GM12878 (cell line): Measurements from ENCODE around the gene CNTN4. TPM values are rescaled to one million over a fixed set of nuclear protein-coding genes. Genes with fewer than 3 reads are reported as not detected.

Experiments
- ATAC-seq: fragments of 200-7000 bp; cut with Tn5 transposase; 3 replicates; pipeline ENCODE4 v1.9.1; 2020; ENCODE audit warnings: mild to moderate bottlenecking, moderate library complexity
- BruUV-seq: library from RNA; stranded (reverse); fragments of 400-500 nt; replicated peaks from 2 replicates; lab custom pipeline; 2021; lab: Mats Ljungman, UMichigan
- CTCF ChIA-PET: fragments of 300-600 bp; sonication (Branson Sonifier 250); formaldehyde crosslinking; extraction: SDS; loops from one replicate; lab custom pipeline; 2021; ENCODE audit warnings: inconsistent platforms; lab: Yijun Ruan, JAX
- POLR2A ChIA-PET: fragments of 350-600 bp; formaldehyde crosslinking; extraction: SDS; loops from one replicate; lab custom pipeline; 2021; ENCODE audit warnings: inconsistent platforms; lab: Charles Lee
- RAD21 ChIA-PET: fragments of 300-600 bp; sonication (Branson Sonifier 250); formaldehyde crosslinking; loops from one replicate; lab custom pipeline; 2023; ENCODE audit warnings: antibody characterized with exemption; ENCODE audit not compliant: unreplicated experiment; lab: Charles Lee
- SMC1A ChIA-PET: fragments of 300-600 bp; sonication (Branson Sonifier 250); formaldehyde crosslinking; loops from one replicate; lab custom pipeline; 2023; ENCODE audit not compliant: unreplicated experiment, uncharacterized antibody; lab: Charles Lee
- DNase-seq: peaks from one replicate; pipeline ENCODE4 v3.0.0-alpha.2; 2011; ENCODE audit warnings: low read depth, low spot score
- FAIRE-seq: peaks from 3 replicates; lab custom pipeline; 2011; peaks lifted over from hg19 to GRCh38; lab: Jason Lieb, UNC
- H2AFZ ChIP-seq: 2 replicates; pipeline ENCODE4 v1.6.0; 2011; ENCODE audit warnings: low read depth, low read length, control low read depth; ENCODE audit not compliant: control insufficient read depth
- H3K27ac ChIP-seq: 2 replicates; pipeline ENCODE4 v1.5.1; 2011; ENCODE audit warnings: control low read depth; ENCODE audit not compliant: control insufficient read depth, insufficient read depth
- H3K27me3 ChIP-seq, 2 experiments: replicated peaks in 1 of 2; 2 replicates each; pipeline versions ENCODE4 v1.6.0 to v1.6.1; 2011; ENCODE audit warnings: low read length in 1 of 2; ENCODE audit not compliant: control insufficient read depth in 2 of 2, insufficient read depth in 2 of 2
- H3K36me3 ChIP-seq, 2 experiments: 2 replicates each; pipeline ENCODE4 v1.5.1; 2011; ENCODE audit warnings: low read length in 1 of 2; ENCODE audit not compliant: control insufficient read depth in 2 of 2, insufficient read depth in 2 of 2
- H3K4me1 ChIP-seq: 2 replicates; pipeline ENCODE4 v1.6.1; 2011; ENCODE audit warnings: mild to moderate bottlenecking, low read length, moderate library complexity, mixed read lengths; ENCODE audit not compliant: control insufficient read depth, insufficient read depth
- H3K4me2 ChIP-seq: 2 replicates; pipeline ENCODE4 v1.6.0; 2011; ENCODE audit warnings: control low read depth; ENCODE audit not compliant: control insufficient read depth, insufficient read depth
- H3K4me3 ChIP-seq: fragments of 200-600 bp; sonication (generic); 2 replicates; pipeline ENCODE4 v1.5.1; 2016
- H3K79me2 ChIP-seq: 2 replicates; pipeline ENCODE4 v1.6.0; 2011; ENCODE audit warnings: low read length; ENCODE audit not compliant: control insufficient read depth, insufficient read depth
- H3K9ac ChIP-seq: 2 replicates; pipeline ENCODE4 v1.8.0; 2011; ENCODE audit warnings: low read length, control low read depth, mixed read lengths; ENCODE audit not compliant: control insufficient read depth, insufficient read depth
- H3K9me3 ChIP-seq: replicated peaks from 3 replicates; pipeline ENCODE4 v1.5.1; 2011; ENCODE audit warnings: mild to moderate bottlenecking, low read length; ENCODE audit not compliant: control insufficient read depth, insufficient read depth
- H4K20me1 ChIP-seq: 2 replicates; pipeline ENCODE4 v1.6.0; 2011; ENCODE audit not compliant: control insufficient read depth, insufficient read depth
- EZH2 ChIP-seq: IDR thresholded peaks from 2 replicates; pipeline ENCODE4 v1.6.1; 2012; ENCODE audit warnings: low read depth, mild to moderate bottlenecking, control low read depth, inconsistent platforms, low read length, borderline replicate concordance; ENCODE audit not compliant: control insufficient read depth
- HCFC1 ChIP-seq: fragments of 150-350 bp; IDR thresholded peaks from 2 replicates; pipeline ENCODE4 v1.6.1; 2014; ENCODE audit warnings: low read length
- HDAC2 ChIP-seq: fragments of 200-600 bp; sonication (generic); IDR thresholded peaks from 2 replicates; pipeline ENCODE4 v1.6.1; 2017
- RB1 ChIP-seq: fragments of 450-650 bp; formaldehyde crosslinking; IDR thresholded peaks from 2 replicates; pipeline ENCODE4 v1.6.1; 2017; ENCODE audit warnings: mild to moderate bottlenecking, borderline replicate concordance
- TBL1XR1 ChIP-seq: IDR thresholded peaks from 2 replicates; pipeline ENCODE4 v1.6.1; 2012; ENCODE audit warnings: low read depth, low read length, improper control_type of control experiment
- USF2 ChIP-seq: IDR thresholded peaks from 2 replicates; pipeline ENCODE4 v1.6.1; 2011; ENCODE audit warnings: low read depth, low read length, improper control_type of control experiment, borderline replicate concordance
- WGBS: methylation state at CpG from one replicate; pipeline ENCODE4 v1.1.6; 2016; ENCODE audit warnings: low lambda C conversion rate; ENCODE audit not compliant: insufficient replicate concordance, insufficient coverage; ENCODE audit errors: missing lambda C conversion rate; 5-methylcytosine and 5-hydroxymethylcytosine counted together
- in situ Hi-C: fragments of 300-500 bp; cut with MboI; formaldehyde crosslinking; loops from 9 replicates; pipeline ENCODE4 v1.14.3; 2018; ENCODE audit warnings: mixed read lengths
- intact Hi-C: fragments of 100-400 bp; cut with micrococcal nuclease; formaldehyde crosslinking; loops from one replicate; pipeline ENCODE4 v1.14.2; 2022; ENCODE audit not compliant: unreplicated experiment
- polyA plus RNA-seq, 11 experiments: library from polyadenylated mRNA; depleted of rRNA in 4 of 11; unstranded in 6 of 11; stranded (reverse) in 5 of 11; fragments of >200 nt; fragmentation: Nextera tagmentation in 4 of 11; fragmentation: Illumina TruSeq in 1 of 11; extraction: Ambion mirVana in 4 of 11; extraction: Trizol in 1 of 11; gene quantifications; 1 replicate in 1 of 11; 2 replicates in 10 of 11; pipeline versions ENCODE4 v1.2.1 to v1.2.3, GENCODE V29; 2011 to 2016; ENCODE audit warnings: inconsistent platforms in 2 of 11, missing spikeins in 2 of 11, low read depth in 1 of 11
- total RNA-seq, 4 experiments: library from RNA; depleted of rRNA in 3 of 4; stranded (reverse); fragments of >200 nt in 3 of 4; fragmentation: Illumina TruSeq in 1 of 4; extraction: Trizol in 1 of 4; gene quantifications; 2 replicates each; pipeline versions ENCODE4 v1.2.1 to v1.2.3, GENCODE V29; 2013 to 2021
- TF ChIP-seq, protein P1 (sequence below): fragments of 450-650 bp; IDR thresholded peaks from 2 replicates; pipeline ENCODE4 v1.6.1; 2017; ENCODE audit warnings: mild to moderate bottlenecking, low read depth, inconsistent platforms; ENCODE audit not compliant: poor library complexity, severe bottlenecking

The CNTN4 gene
- total and polyA plus RNA-seq, 10 of the 15 experiments (the other 5 are each of a cell fraction or from before 2014, with no cell fraction given) = 0.05 to 0.43 (median 0.15) TPM; not detected in 1

GRCh38 chr3:2860626-2861025, 762.0 kb downstream of the CNTN4 start:
- Histone ChIP-seq H3K4me3 (no peak overlapping the region), H3K79me2 (no peaks in the 10 kb centered on the region), H3K9ac (no peak overlapping the region), H4K20me1 (no peaks in the 10 kb centered on the region), H2AFZ (no peak overlapping the region), H3K36me3 (no peaks in the 10 kb centered on the region), H3K9me3 (no peaks in the 10 kb centered on the region), H3K27me3 (peaks cover 0 to 2% of the 10 kb centered on the region in 2 experiments; a peak in 2 of 4 replicates), H3K27ac (no peak overlapping the region), H3K4me2 (no peak overlapping the region), H3K4me1 (no peaks in the 10 kb centered on the region)
- TF ChIP-seq, protein P1, sequence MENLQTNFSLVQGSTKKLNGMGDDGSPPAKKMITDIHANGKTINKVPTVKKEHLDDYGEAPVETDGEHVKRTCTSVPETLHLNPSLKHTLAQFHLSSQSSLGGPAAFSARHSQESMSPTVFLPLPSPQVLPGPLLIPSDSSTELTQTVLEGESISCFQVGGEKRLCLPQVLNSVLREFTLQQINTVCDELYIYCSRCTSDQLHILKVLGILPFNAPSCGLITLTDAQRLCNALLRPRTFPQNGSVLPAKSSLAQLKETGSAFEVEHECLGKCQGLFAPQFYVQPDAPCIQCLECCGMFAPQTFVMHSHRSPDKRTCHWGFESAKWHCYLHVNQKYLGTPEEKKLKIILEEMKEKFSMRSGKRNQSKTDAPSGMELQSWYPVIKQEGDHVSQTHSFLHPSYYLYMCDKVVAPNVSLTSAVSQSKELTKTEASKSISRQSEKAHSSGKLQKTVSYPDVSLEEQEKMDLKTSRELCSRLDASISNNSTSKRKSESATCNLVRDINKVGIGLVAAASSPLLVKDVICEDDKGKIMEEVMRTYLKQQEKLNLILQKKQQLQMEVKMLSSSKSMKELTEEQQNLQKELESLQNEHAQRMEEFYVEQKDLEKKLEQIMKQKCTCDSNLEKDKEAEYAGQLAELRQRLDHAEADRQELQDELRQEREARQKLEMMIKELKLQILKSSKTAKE = no peak
- TF ChIP-seq USF2 (no peak), EZH2 (no peak), HDAC2 (no peak), HCFC1 (no peak), TBL1XR1 (no peak), RB1 (no peak)
- in situ Hi-C loops = no loop called here
- SMC1A ChIA-PET = no interaction called here
- no TSS peak for BruUV-seq
- RAD21 ChIA-PET = no interaction called here
- no peak for FAIRE-seq
- no peak for DNase-seq
- POLR2A ChIA-PET = no interaction called here
- 33% methylated on average over 2 of the region's 2 CpGs for WGBS
- intact Hi-C loops = no loop called here
- CTCF ChIA-PET = no interaction called here
- ATAC-seq = no peak
